ENCODE measurements around the gene CRYBG2. TPM values are rescaled to one million over a fixed set of nuclear protein-coding genes. Genes with fewer than 3 reads are reported as not detected.

CRYBG2 gene
- total RNA-seq, 1 donor = not detected

- no peak for TF ChIP-seq CTCF (IDR thresholded peaks at IDR 0.05; ENCODE audit: insufficient read depth, low read length)
- no peak overlapping the region for H3K4me3 ChIP-seq (ENCODE audit: low read depth, low read length)
- no peak for DNase-seq (ENCODE audit: low read depth)
Observed at GRCh38 chr1:26356106-26356505, 2.2 kb upstream of the CRYBG2 start.

GRCh38 chr1:26354972-26355371, 1.0 kb upstream of the CRYBG2 start:
- DNase-seq (ENCODE audit: low read depth) = no peak
- TF ChIP-seq CTCF (IDR thresholded peaks at IDR 0.05; ENCODE audit: insufficient read depth, low read length) = no peak
- no peak overlapping the region for H3K4me3 ChIP-seq (ENCODE audit: low read depth, low read length)

GRCh38 chr1:26353210-26353859, 595 bp downstream of the CRYBG2 start:
- H3K4me3 ChIP-seq (ENCODE audit: low read depth, low read length) = no peak overlapping the region
- no peak for TF ChIP-seq CTCF (IDR thresholded peaks at IDR 0.05; ENCODE audit: insufficient read depth, low read length)
- DNase-seq (ENCODE audit: low read depth) = no peak

GRCh38 chr1:26352338-26352679, 1.6 kb downstream of the CRYBG2 start:
- no peak for TF ChIP-seq CTCF (IDR thresholded peaks at IDR 0.05; ENCODE audit: insufficient read depth, low read length)
- no peak for DNase-seq (ENCODE audit: low read depth)
- no peak overlapping the region for H3K4me3 ChIP-seq (ENCODE audit: low read depth, low read length)

- DNase-seq (ENCODE audit: low read depth) = no peak
Observed at GRCh38 chr1:26351590-26352337, 2.2 kb downstream of the CRYBG2 start.

More at GRCh38 chr1:26351590-26352337, 2.2 kb downstream of the CRYBG2 start:
- H3K4me3 ChIP-seq (ENCODE audit: low read depth, low read length) = no peak overlapping the region
- TF ChIP-seq CTCF (IDR thresholded peaks at IDR 0.05; ENCODE audit: insufficient read depth, low read length) = no peak

Measured in fibroblast of the aortic adventitia (primary cell).